HG03066 (cell line): ENCODE data around the gene SLC5A9.

ENCODE experiments used
- ATAC-seq: cut with Tn5 transposase; IDR thresholded peaks from one replicate; pipeline ENCODE4 v1.9.1; 2021; ENCODE audit warnings: low read depth; ENCODE audit not compliant: unreplicated experiment

The SLC5A9 gene

DNA sequence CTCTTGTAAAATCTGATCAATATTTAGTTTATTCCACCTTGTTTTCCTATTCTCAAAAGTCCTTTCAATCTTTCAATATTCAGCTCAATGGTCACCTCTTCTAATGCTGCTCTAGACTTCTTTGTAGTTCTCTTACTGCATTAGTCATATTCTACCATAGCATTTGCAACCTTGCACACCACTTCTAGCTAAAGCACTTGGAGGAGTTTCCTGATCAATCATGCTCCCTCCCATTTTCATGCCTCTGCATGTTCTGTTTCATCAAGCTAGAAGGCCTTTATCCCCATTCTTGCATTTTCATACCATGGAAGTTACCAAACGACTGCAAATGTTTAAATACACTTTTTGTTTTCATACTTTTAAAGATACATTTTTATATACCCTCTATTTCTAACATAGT is 72.1 kb downstream of the SLC5A9 start:
- no peak for ATAC-seq
